ENCODE results near the gene PRRG4.
A peak's percentile ranks its signal among the peaks of the same experiment; 100 is the strongest.
"Not testable (repeated sequence)": the region's sequence is repeated elsewhere in the genome, so short reads cannot be mapped to it uniquely, and the experiment has no call there.

The PRRG4 gene

DNA sequence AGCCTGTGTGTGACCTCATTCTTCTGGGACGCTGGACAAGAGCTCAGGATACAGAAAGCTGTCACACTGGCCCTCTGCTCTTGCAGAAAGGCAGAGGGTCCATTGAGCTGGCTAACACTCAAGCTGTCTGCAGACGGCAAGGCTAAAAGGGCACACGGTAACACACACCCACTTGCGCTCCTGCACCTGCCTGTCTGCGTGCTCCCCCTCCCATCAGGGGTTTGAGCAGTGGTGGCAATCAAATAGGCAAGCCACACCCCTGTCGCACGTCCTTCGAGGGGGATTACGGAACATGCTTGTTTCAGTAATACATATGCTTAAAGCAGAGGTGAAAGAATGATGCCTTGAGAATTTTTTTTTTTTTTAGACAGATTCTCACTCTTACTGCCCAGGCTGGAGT is 55.8 kb downstream of the PRRG4 start:
- DNase-seq (ENCODE audit: low spot score), result no peak

DNA sequence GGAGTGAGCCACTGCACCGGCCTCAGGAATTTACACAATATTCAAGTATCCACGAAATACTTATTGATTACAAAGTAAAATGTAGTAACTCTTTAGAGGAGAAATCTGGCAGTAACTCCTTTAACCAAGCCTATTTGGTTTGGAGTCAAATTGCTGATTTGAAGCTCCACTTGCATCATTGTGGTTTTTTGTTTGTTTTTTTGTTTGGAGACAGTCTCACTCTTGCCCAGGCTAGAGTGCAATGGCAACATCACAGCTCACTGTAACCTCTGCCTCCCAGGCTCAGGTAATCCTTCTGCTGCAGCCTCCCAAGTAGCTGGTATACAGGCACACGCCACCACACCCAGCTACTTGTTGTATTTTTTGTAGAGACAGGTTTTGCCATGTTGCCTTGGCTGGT is 56.5 kb downstream of the PRRG4 start:
- no peak for DNase-seq (ENCODE audit: low spot score)

DNA sequence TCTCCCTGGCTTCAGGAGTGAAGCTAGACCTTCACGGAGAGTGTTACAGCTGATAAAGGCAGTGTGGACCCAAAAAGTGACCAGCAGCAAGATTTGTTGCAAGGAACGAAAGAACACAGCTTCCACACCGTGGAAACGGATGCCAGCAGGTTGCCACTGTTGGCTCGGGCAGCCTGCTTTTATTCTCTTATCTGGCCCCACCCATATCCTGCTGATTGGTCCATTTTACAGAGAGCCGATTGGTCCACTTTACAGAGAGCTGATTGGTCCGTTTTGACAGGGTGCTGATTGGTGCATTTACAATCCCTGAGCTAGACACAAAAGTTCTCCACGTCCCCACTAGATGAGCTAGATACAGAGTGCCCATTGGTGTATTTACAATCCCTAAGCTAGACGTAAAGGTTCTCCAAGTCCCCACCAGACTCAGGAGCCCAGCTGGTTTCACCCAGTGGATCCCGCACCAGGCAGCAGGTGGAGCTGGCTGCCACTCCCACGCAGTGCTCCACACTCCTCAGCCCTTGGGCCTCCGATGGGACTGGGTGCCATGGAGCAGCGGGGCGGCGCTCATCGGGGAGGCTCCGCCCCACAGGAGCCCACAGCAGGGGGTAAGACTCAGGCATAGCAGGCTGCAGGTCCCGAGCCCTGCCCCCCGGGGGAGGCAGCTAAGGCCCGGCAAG is 58.1 kb downstream of the PRRG4 start:
- not testable (repeated sequence) for DNase-seq (ENCODE audit: low spot score)

DNA sequence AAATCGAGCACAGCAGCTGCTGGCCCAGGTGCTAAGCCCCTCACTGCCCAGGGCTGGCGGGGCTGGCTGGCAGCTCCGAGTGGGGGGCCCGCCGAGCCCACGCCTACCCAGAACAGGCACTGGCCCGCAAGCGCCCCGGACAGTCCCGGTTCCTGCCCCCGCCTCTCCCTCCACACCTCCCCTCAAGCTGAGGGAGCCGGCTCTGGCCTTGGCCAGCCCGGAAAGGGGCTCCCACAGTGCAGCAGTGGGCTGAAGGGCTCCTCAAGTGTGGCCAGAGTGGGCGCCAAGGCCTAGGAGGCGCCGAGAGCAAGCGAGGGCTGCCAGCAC is 58.6 kb downstream of the PRRG4 start:
- not testable (repeated sequence) for DNase-seq (ENCODE audit: low spot score)

DNA sequence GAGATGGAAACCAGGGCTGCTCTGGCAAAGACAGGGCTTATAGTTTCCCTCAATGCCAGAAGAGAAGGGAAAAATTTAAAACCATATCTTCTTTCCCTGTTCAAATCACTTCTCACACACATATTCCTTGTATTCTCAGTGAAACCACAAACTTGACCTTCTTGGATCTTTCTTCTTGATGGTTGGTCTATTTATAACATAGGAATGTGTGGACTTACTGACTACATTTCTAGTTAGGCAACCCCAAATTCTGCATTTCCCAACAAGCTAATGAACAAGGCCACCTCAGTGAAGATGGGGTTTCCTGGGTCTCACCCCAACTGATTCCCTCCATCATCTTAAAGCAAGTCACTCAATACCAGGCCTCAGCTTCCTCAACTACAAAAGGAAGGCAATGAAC is 59.1 kb downstream of the PRRG4 start:
- no peak for DNase-seq (ENCODE audit: low spot score)

DNA sequence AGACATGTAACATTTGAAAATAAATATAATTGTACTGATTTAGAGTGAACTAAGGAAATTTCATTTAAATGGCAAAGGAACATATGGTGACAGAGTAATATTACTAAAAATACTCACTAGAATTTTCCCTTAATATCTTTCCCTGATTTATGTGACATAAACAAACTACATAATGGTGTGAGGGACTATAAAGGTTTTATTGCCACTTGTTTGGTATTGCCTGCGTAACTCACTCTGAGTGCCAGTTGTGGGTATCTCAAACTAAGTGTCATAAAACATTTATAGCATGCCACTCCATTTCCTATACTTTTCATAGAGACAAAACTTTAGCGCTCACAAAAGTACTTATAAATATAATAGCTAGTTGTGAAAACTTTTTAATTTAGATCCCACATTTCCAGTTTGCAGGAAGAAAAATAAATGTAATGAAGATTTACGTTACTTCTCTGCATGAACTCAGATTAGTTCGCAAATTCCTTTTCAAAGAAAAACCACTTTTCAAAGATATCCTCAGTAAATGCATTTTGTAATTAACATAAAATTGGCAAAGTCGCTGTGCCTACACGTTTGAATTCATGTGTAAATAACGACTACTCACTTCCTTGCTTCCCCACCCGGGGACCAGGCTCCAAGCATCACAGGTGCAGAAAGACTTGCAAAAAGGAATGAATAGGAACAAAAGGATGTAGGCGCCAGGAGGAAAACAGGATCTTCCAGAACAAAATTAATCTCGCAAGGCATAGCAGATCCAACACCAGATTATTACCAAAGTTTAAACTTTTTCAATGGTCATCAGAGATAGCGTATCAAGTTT is 61.3 kb downstream of the PRRG4 start:
- DNase-seq (ENCODE audit: low spot score), result no peak

DNA sequence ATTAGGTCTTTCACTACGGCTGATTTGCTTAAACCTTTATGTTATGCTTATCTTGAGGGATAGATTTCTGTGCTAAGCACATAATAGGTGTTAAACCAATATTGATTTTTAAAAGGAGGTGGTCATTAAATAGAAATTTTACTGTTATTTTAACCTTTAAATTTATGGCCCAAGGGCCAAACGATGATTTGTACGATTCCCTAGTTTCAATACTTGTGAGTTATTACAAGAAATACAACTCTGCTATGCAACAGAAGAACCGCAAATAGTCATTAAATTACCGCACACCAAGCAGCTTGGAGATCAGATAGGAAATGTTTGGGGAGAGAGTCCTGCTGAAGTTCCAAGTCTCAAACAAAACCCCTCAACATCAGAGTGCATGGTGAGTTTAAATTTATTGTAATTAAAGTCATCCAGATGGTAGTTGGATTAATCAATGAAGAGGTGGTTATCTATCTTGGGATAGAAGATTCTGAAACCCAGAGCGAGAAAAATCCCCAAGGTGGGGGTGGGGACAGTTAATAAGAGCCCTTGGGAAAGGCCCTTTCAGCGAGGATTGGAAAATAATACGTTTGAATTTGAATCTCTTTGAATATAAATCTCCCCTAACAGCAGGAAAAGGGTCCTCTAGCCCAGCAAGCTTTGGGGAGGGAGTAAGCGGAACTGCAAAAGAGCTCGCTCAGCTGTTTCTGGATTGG is 62.1 kb downstream of the PRRG4 start:
- DNase-seq (ENCODE audit: low spot score), result no peak

DNA sequence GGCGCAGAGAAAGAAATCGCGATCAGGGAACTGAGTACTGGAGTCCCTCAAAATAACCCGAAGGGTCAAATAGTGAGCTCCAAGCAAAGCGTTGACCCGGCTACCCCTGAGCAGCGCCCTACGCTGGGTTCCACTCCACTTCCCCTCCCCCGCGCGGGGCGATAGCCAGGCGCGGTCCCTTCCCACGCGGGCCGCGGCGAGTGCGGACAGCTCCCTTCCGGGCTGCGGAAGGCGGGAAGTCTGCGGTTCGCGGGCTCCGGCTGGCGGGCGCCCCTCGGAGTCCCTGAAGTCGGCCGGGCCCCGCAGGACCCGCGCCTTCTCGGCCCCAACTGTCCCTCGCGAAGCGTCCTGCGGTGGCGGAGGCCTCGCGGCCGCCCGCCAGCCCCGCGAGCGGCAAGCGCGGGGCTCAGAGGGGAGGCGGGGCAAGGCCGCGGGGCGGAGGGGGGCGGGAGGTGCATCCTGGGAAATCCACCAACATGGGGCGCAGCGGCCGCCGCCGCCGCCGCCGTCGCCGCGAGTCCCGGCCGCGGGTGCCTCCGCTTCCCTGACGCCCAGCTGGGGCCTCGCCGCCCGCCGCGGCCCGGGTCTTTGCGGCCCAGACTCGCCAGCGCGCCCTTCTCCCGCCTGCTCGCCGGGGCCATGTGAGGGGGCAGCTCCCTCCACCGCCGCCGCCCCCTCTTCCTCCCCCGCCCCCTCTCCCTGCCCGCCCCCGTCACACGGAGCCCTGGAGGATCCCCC is 62.8 kb downstream of the PRRG4 start, which contains the start of gene QSER1:
Gene QSER1 (plus strand): TSS at position 457 of the 738 bp plus-strand sequence. CDS start 315 bp downstream, outside the sequence.
- DNase-seq (ENCODE audit: low spot score), result peak; percentile 57

DNA sequence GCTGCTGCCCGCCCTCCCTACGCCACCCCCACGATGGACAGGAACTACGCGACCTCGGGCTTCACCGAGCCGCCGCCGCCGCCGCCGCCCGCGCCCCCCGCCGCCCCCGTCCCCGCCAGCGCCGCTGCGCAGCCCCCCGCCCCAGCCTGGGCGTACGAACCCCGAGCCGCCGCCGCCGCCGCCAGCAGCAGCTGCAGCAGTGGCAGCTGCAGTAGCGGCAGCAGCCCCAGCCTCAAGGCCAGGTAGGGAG is 63.3 kb downstream of the PRRG4 start:
- DNase-seq (ENCODE audit: low spot score), result no peak

DNA sequence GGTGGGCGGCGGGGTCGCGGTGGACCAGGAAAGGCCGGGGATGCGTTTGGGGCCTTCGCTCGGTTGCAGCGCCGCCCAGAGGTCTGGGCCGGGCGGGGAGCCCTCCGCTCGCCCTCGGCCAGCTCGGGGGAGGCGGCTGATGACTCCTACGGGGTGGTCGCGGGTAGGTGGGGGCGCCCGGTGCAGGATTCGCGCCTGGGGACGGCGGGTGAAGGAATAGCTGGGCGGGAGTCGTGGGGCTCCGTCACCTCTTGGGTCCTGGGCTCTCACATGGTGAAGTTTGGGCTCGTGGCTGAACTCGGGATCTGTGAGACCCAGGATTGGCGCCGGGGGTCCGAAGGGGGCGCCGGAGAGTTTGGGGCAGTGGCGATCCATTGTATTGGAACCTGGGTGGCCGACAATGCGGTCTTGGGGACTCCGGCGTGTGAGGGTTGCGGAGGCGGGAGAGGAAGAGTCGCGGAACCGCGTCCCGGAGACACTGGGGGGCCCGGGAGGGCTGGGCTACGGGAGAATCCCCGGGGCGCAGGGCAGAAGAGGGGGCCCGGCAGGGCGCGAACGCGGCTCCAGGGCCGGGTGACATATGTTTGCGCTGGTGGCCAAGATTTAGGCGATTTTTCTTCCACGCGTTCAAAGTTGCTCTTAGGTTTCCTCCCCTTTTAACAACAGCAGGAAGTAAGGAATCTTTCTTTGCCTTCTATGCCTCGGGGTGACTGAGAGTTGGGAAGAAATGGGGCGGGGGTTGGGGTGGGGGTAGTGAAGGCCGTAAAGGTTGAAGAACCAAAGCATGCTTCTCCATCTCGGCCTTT is 63.8 kb downstream of the PRRG4 start:
- DNase-seq (ENCODE audit: low spot score), result peak; percentile 46

DNA sequence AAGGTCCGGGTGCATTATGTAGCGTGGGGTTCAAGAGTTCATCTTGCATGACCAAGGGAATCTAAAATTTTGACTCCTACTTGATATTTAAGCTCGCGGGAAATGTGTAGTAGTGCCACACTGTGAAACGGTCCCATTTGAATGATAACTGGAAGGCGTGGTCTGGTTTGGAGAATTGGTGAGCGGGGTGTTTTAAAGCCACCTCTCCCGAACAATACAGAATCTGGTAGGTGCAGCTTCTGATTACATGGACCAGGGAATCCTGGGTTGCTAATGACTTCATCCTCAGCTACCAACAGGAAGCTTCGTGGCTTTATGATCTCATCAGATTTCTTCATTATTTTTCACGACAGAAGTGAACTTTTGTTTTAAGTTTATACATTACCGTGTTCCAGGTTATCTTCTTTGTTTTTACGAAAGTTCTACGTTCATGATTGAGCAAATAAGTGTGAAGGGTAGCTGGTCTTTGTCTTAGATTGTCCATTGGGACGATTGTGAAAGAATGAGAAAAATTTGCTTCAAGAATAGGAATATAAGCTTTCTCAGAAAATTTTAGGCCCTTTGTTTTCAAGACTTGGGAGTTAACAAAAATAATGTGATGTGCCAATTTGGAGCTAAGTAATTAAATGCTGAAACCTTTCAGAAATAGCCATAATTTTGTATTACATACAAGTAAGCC is 64.6 kb downstream of the PRRG4 start:
- peak; percentile 31 for DNase-seq (ENCODE audit: low spot score)

DNA sequence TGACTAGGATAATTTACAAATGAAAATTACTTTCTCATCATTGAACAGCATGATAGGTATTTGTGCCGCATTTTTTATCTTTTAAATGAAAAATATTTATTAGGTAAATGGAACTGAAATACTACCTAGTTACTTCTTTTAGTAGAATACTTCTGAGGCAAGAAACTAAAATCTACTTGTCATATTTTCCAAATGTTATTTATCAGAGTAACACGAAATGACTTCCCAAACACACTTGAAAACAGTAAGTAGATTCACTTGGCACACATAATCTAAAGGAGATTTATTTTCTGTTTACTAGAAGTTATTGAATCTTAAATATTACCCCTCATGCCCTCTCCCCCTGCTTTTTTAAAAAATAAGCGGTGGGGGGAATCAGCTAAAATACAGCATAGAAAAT is 65.2 kb downstream of the PRRG4 start:
- DNase-seq (ENCODE audit: low spot score), result no peak

DNA sequence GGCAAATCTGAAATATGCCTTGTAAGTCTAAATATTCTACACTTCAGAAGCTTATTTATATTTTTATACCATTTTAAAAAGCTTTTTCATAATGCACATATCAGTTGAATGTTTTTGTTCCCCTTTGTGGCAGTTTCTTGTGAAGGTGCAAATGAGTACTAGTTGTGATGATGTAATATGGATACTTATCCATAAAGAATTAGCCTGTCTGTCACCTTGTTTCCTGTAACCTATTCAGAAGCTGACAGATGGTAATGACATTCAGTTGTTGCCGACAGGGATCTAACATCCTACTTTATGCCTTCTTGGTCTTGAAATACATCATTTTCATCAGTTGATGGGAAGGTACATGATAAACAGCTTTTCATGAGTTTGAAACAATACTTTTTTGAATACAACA is 65.7 kb downstream of the PRRG4 start:
- DNase-seq (ENCODE audit: low spot score), result no peak

DNA sequence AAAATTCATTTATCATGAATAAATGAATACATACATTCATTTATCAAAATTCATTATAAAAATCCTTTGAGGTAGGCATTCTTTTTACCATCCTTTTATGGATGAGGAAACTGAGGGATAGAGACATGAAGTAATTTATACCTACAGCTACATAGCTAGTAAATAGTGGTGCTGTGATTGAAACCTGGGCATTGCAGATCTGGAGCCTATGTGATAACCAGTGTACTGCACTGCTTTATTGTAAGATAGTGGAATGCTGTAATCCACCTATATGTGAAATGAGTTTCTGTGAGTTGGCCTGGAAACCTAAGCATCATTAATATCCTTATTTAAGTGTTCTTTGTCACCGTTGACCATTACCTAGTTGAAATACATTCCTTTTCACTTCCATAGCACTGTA is 67.4 kb downstream of the PRRG4 start:
- DNase-seq (ENCODE audit: low spot score), result no peak

DNA sequence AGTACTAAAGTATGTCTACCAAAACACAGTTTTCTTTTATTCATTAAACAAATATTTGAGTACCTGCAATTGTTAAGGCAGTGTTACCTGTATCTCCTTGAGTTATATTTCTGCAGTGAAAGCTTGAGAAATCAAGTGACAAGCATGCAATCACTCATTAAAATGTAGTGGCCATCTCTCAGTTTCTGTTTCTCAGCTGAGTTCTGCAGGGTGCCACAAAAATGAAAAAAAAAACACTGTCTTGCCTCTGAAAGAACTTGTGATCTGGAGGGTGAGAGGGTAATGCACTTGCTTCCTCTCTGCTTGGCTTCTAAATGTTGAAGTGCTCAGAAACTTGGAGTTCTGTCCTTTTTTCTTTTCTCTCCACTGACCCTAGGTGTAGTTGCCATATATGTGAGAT is 69.7 kb downstream of the PRRG4 start:
- DNase-seq (ENCODE audit: low spot score), result no peak

DNA sequence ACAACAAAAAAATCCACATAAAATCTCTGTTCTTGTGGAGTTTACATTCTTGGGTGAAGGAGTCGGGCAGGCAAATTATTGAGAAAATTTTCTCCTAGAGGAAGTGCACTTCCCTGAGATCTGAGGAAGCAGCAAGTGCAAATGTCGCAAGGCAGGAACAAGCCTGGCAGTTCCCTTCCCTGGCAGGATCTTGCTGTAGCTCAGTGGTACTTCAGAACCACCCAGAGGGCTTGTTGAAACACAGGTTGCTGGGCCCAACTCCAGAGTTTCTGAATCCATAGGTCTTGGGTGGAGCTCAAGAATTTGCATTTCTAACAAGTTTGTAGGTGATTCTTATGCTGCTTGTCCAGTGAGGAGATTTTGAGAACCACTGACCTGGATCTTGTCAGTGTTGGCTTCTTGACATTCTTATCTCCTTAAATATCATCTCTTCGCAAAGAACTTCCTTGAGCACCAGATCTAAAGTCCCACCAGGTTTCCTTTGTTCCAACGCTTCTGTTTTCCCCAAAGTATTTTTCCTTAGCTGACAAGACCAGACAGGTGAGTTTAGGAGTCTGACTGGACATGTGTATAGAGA is 72.5 kb downstream of the PRRG4 start:
- no peak for DNase-seq (ENCODE audit: low spot score)

DNA sequence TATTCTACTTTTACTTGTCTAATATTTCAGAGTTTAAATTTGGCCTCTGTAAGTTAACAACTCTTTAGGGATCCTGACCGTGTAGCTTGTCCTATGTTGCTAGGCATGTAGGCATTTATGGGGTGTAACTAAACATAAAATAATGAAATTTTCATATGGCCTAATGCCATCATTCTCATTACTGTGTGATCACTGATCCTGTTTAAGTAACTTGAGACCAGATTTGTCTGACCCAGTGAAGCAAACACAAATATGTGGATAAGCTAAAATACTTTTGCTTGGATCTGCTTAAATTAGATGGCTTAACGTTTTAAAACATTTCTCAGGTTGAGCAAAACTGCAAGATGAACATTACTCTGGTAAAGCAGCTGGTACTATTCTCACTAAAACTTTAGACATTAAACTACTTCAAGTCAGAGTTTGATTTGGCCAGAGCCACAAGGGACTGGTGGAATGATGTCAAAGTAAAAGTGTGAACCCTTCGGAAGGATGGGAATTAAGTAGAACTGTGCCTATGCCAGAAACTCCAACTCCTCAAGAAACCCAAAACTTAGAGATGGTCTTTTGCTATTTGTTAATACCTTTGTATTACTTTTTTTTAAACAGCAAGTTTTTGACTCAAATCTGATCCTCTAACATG is 75.4 kb downstream of the PRRG4 start:
- DNase-seq (ENCODE audit: low spot score), result no peak

All from CD4-positive, alpha-beta T cell treated with Interleukin-15 for 4 hours (primary cell).